ENCODE results near the gene RBMY1D.
"Not testable (repeated sequence)": the region's sequence is repeated elsewhere in the genome, so short reads cannot be mapped to it uniquely, and the experiment has no call there.

RBMY1D gene
- total RNA-seq: 0 reads per million in 3 donors

- H3K27ac ChIP-seq (ENCODE audit: insufficient read depth, low read length, poor library complexity, severe bottlenecking); H3K36me3 ChIP-seq (ENCODE audit: control insufficient read depth, insufficient read depth, low read length); DNase-seq; H3K4me1 ChIP-seq (ENCODE audit: control insufficient read depth, insufficient read depth, low read length, poor library complexity, severe bottlenecking); H3K4me3 ChIP-seq (ENCODE audit: insufficient read depth, low read depth, low read length, poor library complexity, severe bottlenecking); H3K9me3 ChIP-seq (ENCODE audit: control insufficient read depth, low read length); H3K27me3 ChIP-seq (replicated peaks; ENCODE audit: control insufficient read depth, insufficient read depth, low read length, poor library complexity, severe bottlenecking): not testable (repeated sequence)
Observed at GRCh38 chrY:21894426-21894825, at the start of gene RBMY1D. Gene RBMY1D, minus strand, starts transcription at chrY:21894526. Its CDS starts 2,013 bp downstream, at chrY:21892513.

- H3K36me3 ChIP-seq (ENCODE audit: control insufficient read depth, insufficient read depth, low read length); H3K9me3 ChIP-seq (ENCODE audit: control insufficient read depth, low read length); DNase-seq; H3K4me1 ChIP-seq (ENCODE audit: control insufficient read depth, insufficient read depth, low read length, poor library complexity, severe bottlenecking); H3K27me3 ChIP-seq (replicated peaks; ENCODE audit: control insufficient read depth, insufficient read depth, low read length, poor library complexity, severe bottlenecking); H3K27ac ChIP-seq (ENCODE audit: insufficient read depth, low read length, poor library complexity, severe bottlenecking); H3K4me3 ChIP-seq (ENCODE audit: insufficient read depth, low read depth, low read length, poor library complexity, severe bottlenecking): not testable (repeated sequence)
Observed at GRCh38 chrY:21917932-21918331, 23.6 kb upstream of the RBMY1D start, which contains the start of gene RBMY1E. Gene RBMY1E, minus strand, starts transcription at chrY:21918032. Its CDS starts 1,978 bp downstream, at chrY:21916054.

- not testable (repeated sequence) for H3K4me1 ChIP-seq (ENCODE audit: control insufficient read depth, insufficient read depth, low read length, poor library complexity, severe bottlenecking); H3K36me3 ChIP-seq (ENCODE audit: control insufficient read depth, insufficient read depth, low read length); DNase-seq; H3K27me3 ChIP-seq (replicated peaks; ENCODE audit: control insufficient read depth, insufficient read depth, low read length, poor library complexity, severe bottlenecking); H3K9me3 ChIP-seq (ENCODE audit: control insufficient read depth, low read length); H3K4me3 ChIP-seq (ENCODE audit: insufficient read depth, low read depth, low read length, poor library complexity, severe bottlenecking); H3K27ac ChIP-seq (ENCODE audit: insufficient read depth, low read length, poor library complexity, severe bottlenecking)
Observed at GRCh38 chrY:21869407-21870076, 24.8 kb downstream of the RBMY1D start.

GRCh38 chrY:21845481-21845880 lies 48.8 kb downstream of the RBMY1D start:
- Histone ChIP-seq H3K4me1 (ENCODE audit: control insufficient read depth, insufficient read depth, low read length, poor library complexity, severe bottlenecking) (no peaks in the 10 kb centered on the region), H3K4me3 (ENCODE audit: insufficient read depth, low read depth, low read length, poor library complexity, severe bottlenecking) (no peak overlapping the region), H3K27ac (ENCODE audit: insufficient read depth, low read length, poor library complexity, severe bottlenecking) (no peak overlapping the region), H3K27me3 (replicated peaks; ENCODE audit: control insufficient read depth, insufficient read depth, low read length, poor library complexity, severe bottlenecking) (no peaks in the 10 kb centered on the region), H3K9me3 (ENCODE audit: control insufficient read depth, low read length) (no peaks in the 10 kb centered on the region), H3K36me3 (ENCODE audit: control insufficient read depth, insufficient read depth, low read length) (no peaks in the 10 kb centered on the region)
- DNase-seq: no peak

GRCh38 chrY:21842090-21842489 lies 52.2 kb downstream of the RBMY1D start:
- DNase-seq: no peak
- H3K27me3 ChIP-seq (replicated peaks; ENCODE audit: control insufficient read depth, insufficient read depth, low read length, poor library complexity, severe bottlenecking): no peaks in the 10 kb centered on the region
- H3K4me1 ChIP-seq (ENCODE audit: control insufficient read depth, insufficient read depth, low read length, poor library complexity, severe bottlenecking): no peaks in the 10 kb centered on the region
- no peak overlapping the region for H3K27ac ChIP-seq (ENCODE audit: insufficient read depth, low read length, poor library complexity, severe bottlenecking)
- H3K9me3 ChIP-seq (ENCODE audit: control insufficient read depth, low read length): no peaks in the 10 kb centered on the region
- H3K4me3 ChIP-seq (ENCODE audit: insufficient read depth, low read depth, low read length, poor library complexity, severe bottlenecking): no peak overlapping the region
- H3K36me3 ChIP-seq (ENCODE audit: control insufficient read depth, insufficient read depth, low read length): no peaks in the 10 kb centered on the region

- Histone ChIP-seq H3K9me3 (ENCODE audit: control insufficient read depth, low read length) (no peaks in the 10 kb centered on the region), H3K27me3 (replicated peaks; ENCODE audit: control insufficient read depth, insufficient read depth, low read length, poor library complexity, severe bottlenecking) (no peaks in the 10 kb centered on the region), H3K4me1 (ENCODE audit: control insufficient read depth, insufficient read depth, low read length, poor library complexity, severe bottlenecking) (no peaks in the 10 kb centered on the region), H3K4me3 (ENCODE audit: insufficient read depth, low read depth, low read length, poor library complexity, severe bottlenecking) (no peak overlapping the region), H3K27ac (ENCODE audit: insufficient read depth, low read length, poor library complexity, severe bottlenecking) (no peak overlapping the region), H3K36me3 (ENCODE audit: control insufficient read depth, insufficient read depth, low read length) (no peaks in the 10 kb centered on the region)
- DNase-seq: no peak
Observed at GRCh38 chrY:21839489-21839888, 54.8 kb downstream of the RBMY1D start.

GRCh38 chrY:21836343-21836742 lies 58.0 kb downstream of the RBMY1D start:
- no peak overlapping the region for H3K27ac ChIP-seq (ENCODE audit: insufficient read depth, low read length, poor library complexity, severe bottlenecking)
- H3K4me3 ChIP-seq (ENCODE audit: insufficient read depth, low read depth, low read length, poor library complexity, severe bottlenecking): no peak overlapping the region
- H3K9me3 ChIP-seq (ENCODE audit: control insufficient read depth, low read length): no peaks in the 10 kb centered on the region
- no peaks in the 10 kb centered on the region for H3K4me1 ChIP-seq (ENCODE audit: control insufficient read depth, insufficient read depth, low read length, poor library complexity, severe bottlenecking)
- DNase-seq: no peak
- no peaks in the 10 kb centered on the region for H3K27me3 ChIP-seq (replicated peaks; ENCODE audit: control insufficient read depth, insufficient read depth, low read length, poor library complexity, severe bottlenecking)
- H3K36me3 ChIP-seq (ENCODE audit: control insufficient read depth, insufficient read depth, low read length): no peaks in the 10 kb centered on the region

GRCh38 chrY:21835052-21835451 lies 59.3 kb downstream of the RBMY1D start:
- Histone ChIP-seq H3K27ac (ENCODE audit: insufficient read depth, low read length, poor library complexity, severe bottlenecking) (no peak overlapping the region), H3K4me3 (ENCODE audit: insufficient read depth, low read depth, low read length, poor library complexity, severe bottlenecking) (no peak overlapping the region), H3K9me3 (ENCODE audit: control insufficient read depth, low read length) (no peaks in the 10 kb centered on the region), H3K27me3 (replicated peaks; ENCODE audit: control insufficient read depth, insufficient read depth, low read length, poor library complexity, severe bottlenecking) (no peaks in the 10 kb centered on the region), H3K4me1 (ENCODE audit: control insufficient read depth, insufficient read depth, low read length, poor library complexity, severe bottlenecking) (no peaks in the 10 kb centered on the region), H3K36me3 (ENCODE audit: control insufficient read depth, insufficient read depth, low read length) (no peaks in the 10 kb centered on the region)
- DNase-seq: no peak
